ENCODE measurements around the gene JUNB.
"Not testable (repeated sequence)": the region's sequence is repeated elsewhere in the genome, so short reads cannot be mapped to it uniquely, and the experiment has no call there.

DNA sequence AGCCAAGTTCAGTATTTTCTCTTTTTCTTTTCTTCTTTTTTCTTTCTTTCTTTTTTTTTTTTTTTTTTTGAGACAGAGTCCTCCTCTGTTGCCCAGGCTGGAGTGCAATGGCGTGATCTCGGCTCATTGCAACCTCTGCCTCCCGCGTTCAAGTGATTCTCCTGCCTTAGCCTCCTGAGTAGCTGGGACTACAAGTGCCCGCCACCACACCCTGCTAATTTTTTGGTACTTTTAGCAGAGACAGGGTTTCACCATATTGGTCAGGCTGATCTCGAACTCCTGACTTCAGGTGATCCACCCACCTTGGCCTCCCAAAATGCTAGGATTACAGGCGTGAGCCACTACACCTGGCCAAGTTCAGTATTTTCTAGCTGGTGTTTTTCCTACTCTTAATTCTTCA lies 6.3 kb downstream of the JUNB start:
- TF ChIP-seq EP300 (IDR thresholded peaks at IDR 0.05; ENCODE audit: borderline replicate concordance in 1 of 2, control insufficient read depth in 1 of 2, low read depth in 2 of 2, low read length in 2 of 2); BCL11A (IDR thresholded peaks at IDR 0.05; ENCODE audit: low read depth, low read length); SMAD1 (IDR thresholded peaks at IDR 0.05; ENCODE audit: low read depth, partially characterized antibody); ZZZ3 (IDR thresholded peaks at IDR 0.05; ENCODE audit: control insufficient read depth, insufficient read length, low read depth); WRNIP1 (IDR thresholded peaks at IDR 0.05; ENCODE audit: borderline replicate concordance, low read depth, low read length); CEBPB (IDR thresholded peaks at IDR 0.05; ENCODE audit: borderline replicate concordance in 1 of 2, low read depth in 2 of 2, low read length in 2 of 2): not testable (repeated sequence)
- TF ChIP-seq, protein P1, sequence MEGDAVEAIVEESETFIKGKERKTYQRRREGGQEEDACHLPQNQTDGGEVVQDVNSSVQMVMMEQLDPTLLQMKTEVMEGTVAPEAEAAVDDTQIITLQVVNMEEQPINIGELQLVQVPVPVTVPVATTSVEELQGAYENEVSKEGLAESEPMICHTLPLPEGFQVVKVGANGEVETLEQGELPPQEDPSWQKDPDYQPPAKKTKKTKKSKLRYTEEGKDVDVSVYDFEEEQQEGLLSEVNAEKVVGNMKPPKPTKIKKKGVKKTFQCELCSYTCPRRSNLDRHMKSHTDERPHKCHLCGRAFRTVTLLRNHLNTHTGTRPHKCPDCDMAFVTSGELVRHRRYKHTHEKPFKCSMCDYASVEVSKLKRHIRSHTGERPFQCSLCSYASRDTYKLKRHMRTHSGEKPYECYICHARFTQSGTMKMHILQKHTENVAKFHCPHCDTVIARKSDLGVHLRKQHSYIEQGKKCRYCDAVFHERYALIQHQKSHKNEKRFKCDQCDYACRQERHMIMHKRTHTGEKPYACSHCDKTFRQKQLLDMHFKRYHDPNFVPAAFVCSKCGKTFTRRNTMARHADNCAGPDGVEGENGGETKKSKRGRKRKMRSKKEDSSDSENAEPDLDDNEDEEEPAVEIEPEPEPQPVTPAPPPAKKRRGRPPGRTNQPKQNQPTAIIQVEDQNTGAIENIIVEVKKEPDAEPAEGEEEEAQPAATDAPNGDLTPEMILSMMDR (IDR thresholded peaks at IDR 0.05 in 2 of 3, conservative IDR thresholded peaks at IDR 0.05 in 1 of 3; ENCODE audit: control insufficient read depth in 2 of 3, extremely low read depth in 1 of 3, insufficient read depth in 1 of 3, low read depth in 3 of 3, low read length in 3 of 3): not testable (repeated sequence)
- TF ChIP-seq, protein P2, sequence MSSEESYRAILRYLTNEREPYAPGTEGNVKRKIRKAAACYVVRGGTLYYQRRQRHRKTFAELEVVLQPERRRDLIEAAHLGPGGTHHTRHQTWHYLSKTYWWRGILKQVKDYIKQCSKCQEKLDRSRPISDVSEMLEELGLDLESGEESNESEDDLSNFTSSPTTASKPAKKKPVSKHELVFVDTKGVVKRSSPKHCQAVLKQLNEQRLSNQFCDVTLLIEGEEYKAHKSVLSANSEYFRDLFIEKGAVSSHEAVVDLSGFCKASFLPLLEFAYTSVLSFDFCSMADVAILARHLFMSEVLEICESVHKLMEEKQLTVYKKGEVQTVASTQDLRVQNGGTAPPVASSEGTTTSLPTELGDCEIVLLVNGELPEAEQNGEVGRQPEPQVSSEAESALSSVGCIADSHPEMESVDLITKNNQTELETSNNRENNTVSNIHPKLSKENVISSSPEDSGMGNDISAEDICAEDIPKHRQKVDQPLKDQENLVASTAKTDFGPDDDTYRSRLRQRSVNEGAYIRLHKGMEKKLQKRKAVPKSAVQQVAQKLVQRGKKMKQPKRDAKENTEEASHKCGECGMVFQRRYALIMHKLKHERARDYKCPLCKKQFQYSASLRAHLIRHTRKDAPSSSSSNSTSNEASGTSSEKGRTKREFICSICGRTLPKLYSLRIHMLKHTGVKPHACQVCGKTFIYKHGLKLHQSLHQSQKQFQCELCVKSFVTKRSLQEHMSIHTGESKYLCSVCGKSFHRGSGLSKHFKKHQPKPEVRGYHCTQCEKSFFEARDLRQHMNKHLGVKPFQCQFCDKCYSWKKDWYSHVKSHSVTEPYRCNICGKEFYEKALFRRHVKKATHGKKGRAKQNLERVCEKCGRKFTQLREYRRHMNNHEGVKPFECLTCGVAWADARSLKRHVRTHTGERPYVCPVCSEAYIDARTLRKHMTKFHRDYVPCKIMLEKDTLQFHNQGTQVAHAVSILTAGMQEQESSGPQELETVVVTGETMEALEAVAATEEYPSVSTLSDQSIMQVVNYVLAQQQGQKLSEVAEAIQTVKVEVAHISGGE (CRISPR knock-in tag; IDR thresholded peaks at IDR 0.05): not testable (repeated sequence)

Data from GM12878 (cell line).